Psoas muscle (tissue), 8 donors: ENCODE data around the gene MRM2. TPM values are rescaled to one million over a fixed set of nuclear protein-coding genes. Genes with fewer than 3 reads are reported as not detected.
A peak's percentile ranks its signal among the peaks of the same experiment; 100 is the strongest.

ENCODE experiments used
- ATAC-seq, 4 donors: fragments of 200-7000 bp; cut with Tn5 transposase; one replicate each; pipeline ENCODE4 v1.9.1; 2020; ENCODE audit warnings: moderate library complexity in 3 of 4, mild to moderate bottlenecking in 2 of 4
- DNase-seq, 2 donors: peaks; one replicate each; pipeline ENCODE4 v3.0.0-alpha.2; 2020
- H3K27ac ChIP-seq: fragments of 200-600 bp; one replicate; pipeline ENCODE4 v1.8.0; 2022
- H3K27me3 ChIP-seq, 3 donors: fragments of 200-600 bp in 1 of 3; one replicate each; pipeline versions ENCODE4 v1.6.1 to v1.8.0; 2013 to 2022; ENCODE audit warnings: low read length in 2 of 3, mild to moderate bottlenecking in 2 of 3, moderate library complexity in 1 of 3; ENCODE audit not compliant: insufficient read depth in 3 of 3
- H3K36me3 ChIP-seq, 2 donors: fragments of 200-600 bp in 1 of 2; one replicate each; pipeline versions ENCODE4 v1.6.1 to v1.8.0; 2013 to 2022; ENCODE audit warnings: low read depth in 1 of 2, mild to moderate bottlenecking in 1 of 2, moderate library complexity in 1 of 2; ENCODE audit not compliant: insufficient read depth in 1 of 2
- H3K4me1 ChIP-seq: fragments of 200-600 bp; one replicate; pipeline ENCODE4 v1.8.0; 2022
- H3K4me3 ChIP-seq: fragments of 200-600 bp; one replicate; pipeline ENCODE4 v1.8.0; 2022; ENCODE audit warnings: mild to moderate bottlenecking
- H3K9me3 ChIP-seq: fragments of 200-600 bp; one replicate; pipeline ENCODE4 v1.8.0; 2022
- CTCF ChIP-seq: fragments of 200-600 bp; IDR thresholded peaks from one replicate; pipeline ENCODE4 v1.8.0; 2022; ENCODE audit warnings: antibody characterized with exemption
- WGBS, 3 donors: extraction: QIAGEN DNeasy Blood & Tissue Kit; methylation state at CpG; one replicate each; pipeline versions ENCODE4 v1.1.6 to v1.1.7; 2013; 5-methylcytosine and 5-hydroxymethylcytosine counted together
- intact Hi-C, 2 donors: fragments of 100-400 bp; cut with DNase I; formaldehyde crosslinking; loops; one replicate each; pipeline versions ENCODE4 v1.11.0 to v1.14.2; 2022
- polyA plus RNA-seq, 3 donors: library from polyadenylated mRNA; stranded (reverse); fragments of 200-250 nt; gene quantifications; one replicate each; pipeline ENCODE4 v1.2.3, GENCODE V29; 2013
- total RNA-seq, 4 donors: library from RNA; stranded (reverse); fragmentation: NEBNext Ultra II Directional in 2 of 4; extraction: Animal tissue kit (Norgen Biotek cat#: 25700) in 2 of 4; gene quantifications; one replicate each; pipeline versions ENCODE4 v1.2.1 to v1.2.4, GENCODE V29; 2021 to 2023
- donor health status: healthy with polysubstance abuse.
- donor health status: DM: no; HTN: no; CAD: no; lungs with moderate emphysema.
- donor health status: Bipolar disorder and iron deficiency.
- donor health status: healthy.
- donor health status: DM: yes; HTN: yes; CAD: no.
- donor health status: DM: no; HTN: no; CAD: no.
- donor health status: DM: no; HTN: no; CAD: no.
- donor health status: DM: yes; HTN: yes; CAD: no.

The MRM2 gene
- total and polyA plus RNA-seq, 7 donors = 15.9 to 53.0 (median 21.6) TPM

DNA sequence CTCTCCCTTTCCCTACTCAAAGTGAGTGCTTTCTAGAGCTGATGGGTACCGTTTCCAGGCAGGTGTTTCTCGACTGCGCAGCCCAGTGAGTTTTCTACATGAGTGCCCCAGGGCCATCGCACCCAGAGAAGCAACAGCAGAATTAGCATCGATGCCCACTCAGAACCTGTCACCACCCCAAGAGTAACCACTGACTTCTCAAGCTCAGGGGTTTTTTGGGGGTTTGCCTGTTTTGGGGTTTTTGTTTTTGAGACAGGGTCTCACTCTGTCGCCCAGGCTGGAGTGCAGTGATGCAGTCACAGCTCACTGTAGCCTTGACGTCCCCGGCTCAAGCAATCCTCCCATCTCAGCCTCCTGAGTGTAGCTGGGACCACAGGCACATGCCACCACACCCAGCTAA is 46.5 kb upstream of the MRM2 start:
- 82 to 87% (median 86%) methylated on average over 8 of the region's 8 CpGs for WGBS, 3 donors
- no peak overlapping the region for H3K27ac ChIP-seq
- ATAC-seq (no peak), DNase-seq (no peak)
- no peaks in the 10 kb centered on the region for H3K9me3 ChIP-seq
- no peak overlapping the region for H3K4me3 ChIP-seq
- no peaks in the 10 kb centered on the region for H3K4me1 ChIP-seq
- no peaks in the 10 kb centered on the region for H3K27me3 ChIP-seq
- intact Hi-C loops = no loop called here
- no peaks in the 10 kb centered on the region for H3K36me3 ChIP-seq
- no peak for TF ChIP-seq CTCF

- H3K4me1 ChIP-seq = no peaks in the 10 kb centered on the region
- DNase-seq (no peak), ATAC-seq (no peak)
- no peaks in the 10 kb centered on the region for H3K9me3 ChIP-seq
- no peaks in the 10 kb centered on the region for H3K27me3 ChIP-seq
- TF ChIP-seq CTCF = no peak
- H3K36me3 ChIP-seq = no peaks in the 10 kb centered on the region
- 92 to 97% (median 94%) methylated on average over 8 of the region's 8 CpGs for WGBS, 3 donors
- intact Hi-C loops = no loop called here
- no peak overlapping the region for H3K27ac ChIP-seq
- H3K4me3 ChIP-seq = no peak overlapping the region
Measured at GRCh38 chr7:2287745-2288144, 45.7 kb upstream of the MRM2 start.

- no peaks in the 10 kb centered on the region for H3K9me3 ChIP-seq
- no peak for ATAC-seq
- H3K4me1 ChIP-seq = no peaks in the 10 kb centered on the region
- no peak overlapping the region for H3K27ac ChIP-seq
- WGBS, 3 donors = 73 to 81% (median 73%) methylated on average over 16 to 20 of the region's 20 CpGs
- no peaks in the 10 kb centered on the region for H3K27me3 ChIP-seq
- no peak for DNase-seq
- intact Hi-C loops = no loop called here
- no peak overlapping the region for H3K4me3 ChIP-seq
- H3K36me3 ChIP-seq = no peaks in the 10 kb centered on the region
- no peak for TF ChIP-seq CTCF
Measured at GRCh38 chr7:2283074-2283473, 41.1 kb upstream of the MRM2 start.

DNA sequence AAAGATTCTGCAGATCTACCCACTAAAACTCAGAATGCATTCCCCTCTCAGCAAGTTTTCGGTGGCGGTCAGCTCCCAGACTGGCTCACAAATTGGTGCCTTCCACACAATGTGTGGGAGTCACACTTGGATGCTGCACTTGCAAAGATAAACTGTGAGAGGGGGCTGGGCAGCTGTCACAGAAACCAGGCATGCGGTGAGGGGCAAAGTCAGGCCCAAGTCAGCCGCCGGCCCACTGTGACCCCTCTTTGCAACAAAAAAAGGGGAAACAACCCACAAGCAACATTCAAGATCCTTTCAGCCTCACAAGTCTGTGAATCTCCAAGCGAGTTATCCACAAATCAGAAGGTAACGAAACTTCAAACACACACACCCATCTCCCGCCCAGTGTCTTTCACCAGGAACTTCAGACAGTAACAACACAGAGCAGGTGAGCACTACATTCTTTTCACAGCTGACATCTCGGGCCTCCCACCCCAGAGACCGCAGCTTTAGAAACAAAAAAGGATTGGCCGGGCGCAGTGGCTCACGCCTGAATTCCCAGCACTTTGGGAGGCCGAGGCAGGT is 40.3 kb upstream of the MRM2 start:
- 86 to 91% (median 90%) methylated on average over 14 of the region's 14 CpGs for WGBS, 3 donors
- Histone ChIP-seq H3K9me3 (no peaks in the 10 kb centered on the region), H3K4me3 (no peak overlapping the region), H3K4me1 (no peaks in the 10 kb centered on the region), H3K27ac (no peak overlapping the region), H3K36me3 (peaks cover 0 to under 1% of the 10 kb centered on the region in 2 donors), H3K27me3 (no peaks in the 10 kb centered on the region)
- ATAC-seq (no peak), DNase-seq (no peak)
- intact Hi-C loops = no loop called here
- TF ChIP-seq CTCF = no peak

- H3K27ac ChIP-seq = no peak overlapping the region
Measured at GRCh38 chr7:2281541-2281940, 39.5 kb upstream of the MRM2 start.

More at GRCh38 chr7:2281541-2281940, 39.5 kb upstream of the MRM2 start:
- no peak overlapping the region for H3K4me3 ChIP-seq
- H3K27me3 ChIP-seq = no peaks in the 10 kb centered on the region
- ATAC-seq (peak in 1 of 4 donors; percentile 22), DNase-seq (no peak)
- intact Hi-C loops = no loop called here
- no peaks in the 10 kb centered on the region for H3K4me1 ChIP-seq
- peaks cover 0 to 5% of the 10 kb centered on the region in 2 donors for H3K36me3 ChIP-seq
- H3K9me3 ChIP-seq = no peaks in the 10 kb centered on the region
- TF ChIP-seq CTCF = no peak
- WGBS, 3 donors = 30 to 43% (median 36%) methylated on average over 9 of the region's 9 CpGs
